Measurements from ENCODE around the gene CBX1. TPM values are rescaled to one million over a fixed set of nuclear protein-coding genes. Genes with fewer than 3 reads are reported as not detected.

Gene CBX1
- total and polyA plus RNA-seq, 7 experiments from 2014 or later, result 16.4 to 56.7 (median 26.1) TPM

- Mint-ChIP-seq H3K36me3 (peaks cover 0 to 14% (median 0%) of the 10 kb centered on the region in 5 donors), H3K27me3 (no peaks in the 10 kb centered on the region), H3K27ac (peak overlapping the region; percentile 30 to 92 (median 74)), H3K9me3 (peaks cover 0 to 8% (median 0%) of the 10 kb centered on the region in 11 donors), H3K4me3 (peak overlapping the region; percentile 30 to 95 (median 62)), H3K4me1 (peaks cover 21 to 68% (median 57%) of the 10 kb centered on the region in 7 donors)
- Histone ChIP-seq H3K9me3 (ENCODE audit: control insufficient read depth in 2 of 3, low read length in 3 of 3) (no peaks in the 10 kb centered on the region), H3K27ac (ENCODE audit: low read depth, low read length) (no peak overlapping the region), H3K4me3 (ENCODE audit: low read length) (no peak overlapping the region), H3K36me3 (ENCODE audit: control insufficient read depth in 2 of 3, insufficient read depth in 3 of 3, low read length in 3 of 3) (peaks cover 0 to 13% (median 0%) of the 10 kb centered on the region in 3 experiments), H3K4me1 (ENCODE audit: control insufficient read depth in 2 of 2, insufficient read depth in 2 of 2, low read length in 2 of 2) (peaks cover 11 to 14% of the 10 kb centered on the region in 2 donors), H3K27me3 (ENCODE audit: control insufficient read depth in 2 of 2, insufficient read depth in 2 of 2, low read length in 2 of 2) (no peaks in the 10 kb centered on the region)
- intact Hi-C loops (cut with micrococcal nuclease), result loop anchor here in 1 of 2 donors (5.0 to 10.0 kb wide), 5 partner anchors 158 to 1259 kb away; partner anchors contain the start of genes ATP5MC1, CALCOCO2, PNPO and ZNF652
- no peak for ATAC-seq
- CTCF ChIA-PET, result interaction anchor here (0.6 kb wide), 1 partner anchor 14 kb away, joined by 3 read pairs; no protein-coding TSS in a partner anchor
- POLR2A ChIA-PET, result interaction anchor here (0.9 to 1.1 kb wide), 2 partner anchors 9 to 56 kb away, joined by 3 to 4 read pairs; no protein-coding TSS in a partner anchor
- DNase-seq, result peak in 6 of 9 donors; percentile 30 to 59 (median 47)
Observed at GRCh38 chr17:48102798-48103715, 1.8 kb upstream of the CBX1 start.

- Mint-ChIP-seq H3K36me3 (peaks cover 0 to 14% (median 0%) of the 10 kb centered on the region in 5 donors), H3K4me1 (peaks cover 17 to 65% (median 58%) of the 10 kb centered on the region in 7 donors), H3K4me3 (peak overlapping the region; percentile 68 to 95 (median 88)), H3K27me3 (no peaks in the 10 kb centered on the region), H3K27ac (peak overlapping the region; percentile 13 to 92 (median 82)), H3K9me3 (peaks cover 0 to 8% (median 0%) of the 10 kb centered on the region in 11 donors)
- Histone ChIP-seq H3K4me3 (ENCODE audit: low read length) (no peak overlapping the region), H3K4me1 (ENCODE audit: control insufficient read depth in 2 of 2, insufficient read depth in 2 of 2, low read length in 2 of 2) (peaks cover 11 to 12% of the 10 kb centered on the region in 2 donors), H3K9me3 (ENCODE audit: control insufficient read depth in 2 of 3, low read length in 3 of 3) (no peaks in the 10 kb centered on the region), H3K27ac (ENCODE audit: low read depth, low read length) (no peak overlapping the region), H3K36me3 (ENCODE audit: control insufficient read depth in 2 of 3, insufficient read depth in 3 of 3, low read length in 3 of 3) (peaks cover 0 to 9% (median 0%) of the 10 kb centered on the region in 3 experiments), H3K27me3 (ENCODE audit: control insufficient read depth in 2 of 2, insufficient read depth in 2 of 2, low read length in 2 of 2) (no peaks in the 10 kb centered on the region)
- DNase-seq (no peak), ATAC-seq (no peak)
- intact Hi-C loops (cut with micrococcal nuclease), result loop anchor here in 1 of 2 donors (5.0 to 10.0 kb wide), 5 partner anchors 157 to 1260 kb away; partner anchors contain the start of genes ATP5MC1, CALCOCO2, PNPO and ZNF652
- CTCF ChIA-PET, result no interaction called here
- POLR2A ChIA-PET, result interaction anchor here (1.1 to 1.5 kb wide), 2 partner anchors 55 to 206 kb away, joined by 4 read pairs; partner anchors contain the start of gene SP2
Observed at GRCh38 chr17:48102043-48102750, 919 bp upstream of the CBX1 start.

GRCh38 chr17:48100591-48101011 is 677 bp downstream of the CBX1 start:
- DNase-seq (no peak), ATAC-seq (no peak)
- ChIA-PET CTCF (interaction anchor here (0.7 to 1.9 kb wide), 3 partner anchors 18 to 75 kb away, joined by 3 to 12 read pairs (median 3); no protein-coding TSS in a partner anchor), POLR2A (interaction anchor here (0.7 to 1.6 kb wide), 5 partner anchors 12 to 205 kb away, joined by 3 to 7 read pairs (median 4); partner anchors contain the start of genes NFE2L1 and SP2)
- H3K4me1 ChIP-seq (ENCODE audit: control insufficient read depth in 2 of 2, insufficient read depth in 2 of 2, low read length in 2 of 2), result peaks cover 6 to 11% of the 10 kb centered on the region in 2 donors
- H3K36me3 Mint-ChIP-seq, result peaks cover 0 to 14% (median 0%) of the 10 kb centered on the region in 5 donors
- H3K27ac Mint-ChIP-seq, result peak overlapping the region in 8 of 9 donors; percentile 49 to 94 (median 81)
- H3K27me3 ChIP-seq (ENCODE audit: control insufficient read depth in 2 of 2, insufficient read depth in 2 of 2, low read length in 2 of 2), result no peaks in the 10 kb centered on the region
- H3K4me1 Mint-ChIP-seq, result peaks cover 17 to 62% (median 56%) of the 10 kb centered on the region in 7 donors
- intact Hi-C loops (cut with micrococcal nuclease), result loop anchor here (1.0 to 10.0 kb wide), 9 partner anchors 52 to 1262 kb away; partner anchors contain the start of genes NFE2L1 (in 2 of the 2), ATP5MC1 (in 1 of the 2), CALCOCO2 (in 1 of the 2) and KPNB1 (in 1 of the 2)
- H3K36me3 ChIP-seq (ENCODE audit: control insufficient read depth in 2 of 3, insufficient read depth in 3 of 3, low read length in 3 of 3), result peaks cover 0 to 6% (median 0%) of the 10 kb centered on the region in 3 experiments
- peak overlapping the region; percentile 78 for H3K4me3 ChIP-seq (ENCODE audit: low read length)
- no peaks in the 10 kb centered on the region for H3K9me3 ChIP-seq (ENCODE audit: control insufficient read depth in 2 of 3, low read length in 3 of 3)
- H3K27me3 Mint-ChIP-seq, result no peaks in the 10 kb centered on the region
- peaks cover 0 to 8% (median 0%) of the 10 kb centered on the region in 11 donors for H3K9me3 Mint-ChIP-seq
- peak overlapping the region; percentile 68 for H3K27ac ChIP-seq (ENCODE audit: low read depth, low read length)
- H3K4me3 Mint-ChIP-seq, result peak overlapping the region; percentile 83 to 95 (median 91)

DNA sequence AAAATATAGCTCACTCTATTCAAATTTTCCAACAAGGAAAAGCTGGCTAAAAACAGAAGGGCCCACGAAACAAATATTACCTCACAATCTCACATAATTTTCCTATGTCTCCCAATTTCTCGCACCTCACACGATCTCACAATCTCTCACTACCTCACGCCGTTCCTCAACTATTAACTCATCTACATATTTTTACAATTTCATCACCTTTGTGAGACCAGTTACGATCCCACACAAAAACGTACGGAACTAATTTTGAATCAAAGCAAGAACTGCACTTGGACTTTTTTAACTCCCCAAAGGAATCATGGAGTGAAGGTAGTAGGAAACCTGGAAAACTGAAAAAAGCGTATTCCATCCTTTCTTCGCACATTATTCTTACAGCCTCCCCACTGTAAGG is 1.1 kb downstream of the CBX1 start:
- peak overlapping the region; percentile 68 for H3K27ac ChIP-seq (ENCODE audit: low read depth, low read length)
- ChIA-PET POLR2A (interaction anchor here (1.2 to 1.6 kb wide), 2 partner anchors 8 to 12 kb away, joined by 4 to 5 read pairs; no protein-coding TSS in a partner anchor), CTCF (interaction anchor here (0.7 to 1.9 kb wide), 3 partner anchors 18 to 75 kb away, joined by 3 to 12 read pairs (median 3); no protein-coding TSS in a partner anchor)
- H3K36me3 ChIP-seq (ENCODE audit: control insufficient read depth in 2 of 3, insufficient read depth in 3 of 3, low read length in 3 of 3), result peaks cover 0 to 6% (median 0%) of the 10 kb centered on the region in 3 experiments
- no peaks in the 10 kb centered on the region for H3K9me3 ChIP-seq (ENCODE audit: control insufficient read depth in 2 of 3, low read length in 3 of 3)
- H3K27ac Mint-ChIP-seq, result peak overlapping the region in 2 of 9 donors; percentile 49 to 92
- peak overlapping the region; percentile 83 to 95 (median 91) for H3K4me3 Mint-ChIP-seq
- no peaks in the 10 kb centered on the region for H3K27me3 Mint-ChIP-seq
- DNase-seq (no peak), ATAC-seq (no peak)
- intact Hi-C loops (cut with micrococcal nuclease), result loop anchor here in 1 of 2 donors (2.0 to 10.0 kb wide), 7 partner anchors 155 to 1262 kb away; partner anchors contain the start of genes ATP5MC1, CALCOCO2, KPNB1 and LRRC46
- peaks cover 0 to 14% (median 0%) of the 10 kb centered on the region in 5 donors for H3K36me3 Mint-ChIP-seq
- H3K4me1 ChIP-seq (ENCODE audit: control insufficient read depth in 2 of 2, insufficient read depth in 2 of 2, low read length in 2 of 2), result peaks cover 6 to 11% of the 10 kb centered on the region in 2 donors
- H3K9me3 Mint-ChIP-seq, result peaks cover 0 to 8% (median 0%) of the 10 kb centered on the region in 11 donors
- H3K27me3 ChIP-seq (ENCODE audit: control insufficient read depth in 2 of 2, insufficient read depth in 2 of 2, low read length in 2 of 2), result no peaks in the 10 kb centered on the region
- peaks cover 17 to 62% (median 58%) of the 10 kb centered on the region in 7 donors for H3K4me1 Mint-ChIP-seq
- H3K4me3 ChIP-seq (ENCODE audit: low read length), result peak overlapping the region; percentile 78

DNA sequence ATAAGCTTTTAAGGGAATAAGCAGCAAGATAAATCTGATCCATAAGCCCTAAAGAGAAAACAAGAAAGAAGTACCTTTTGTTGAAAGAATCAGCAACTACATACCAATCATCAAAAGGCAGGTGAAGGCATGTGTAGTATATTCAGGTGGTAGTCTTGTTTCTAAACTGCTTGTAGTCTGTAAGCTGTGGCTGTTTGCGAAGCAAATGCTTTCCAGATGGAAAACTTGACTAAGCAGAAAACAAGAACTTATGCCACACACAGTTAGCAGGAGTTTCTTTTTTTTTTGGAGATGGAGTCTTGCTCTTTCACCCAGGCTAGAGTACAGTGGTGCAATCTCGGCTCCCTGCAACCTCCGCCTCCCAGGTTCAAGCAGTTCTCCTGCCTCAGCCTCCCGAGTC is 5.7 kb downstream of the CBX1 start:
- H3K4me3 ChIP-seq (ENCODE audit: low read length), result no peak overlapping the region
- H3K27me3 ChIP-seq (ENCODE audit: control insufficient read depth in 2 of 2, insufficient read depth in 2 of 2, low read length in 2 of 2), result no peaks in the 10 kb centered on the region
- H3K4me3 Mint-ChIP-seq, result no peak overlapping the region
- ChIA-PET POLR2A (interaction anchor here (0.9 to 1.2 kb wide), 2 partner anchors 11 to 19 kb away, joined by 3 to 4 read pairs; no protein-coding TSS in a partner anchor), CTCF (interaction anchor here (1.0 to 1.2 kb wide), 2 partner anchors 13 to 28 kb away, joined by 3 read pairs; no protein-coding TSS in a partner anchor)
- intact Hi-C loops (cut with micrococcal nuclease), result no loop called here
- peaks cover 5 to 37% (median 25%) of the 10 kb centered on the region in 7 donors for H3K4me1 Mint-ChIP-seq
- H3K27ac ChIP-seq (ENCODE audit: low read depth, low read length), result no peak overlapping the region
- no peak overlapping the region for H3K27ac Mint-ChIP-seq
- peaks cover 0 to 9% (median 2%) of the 10 kb centered on the region in 5 donors for H3K36me3 Mint-ChIP-seq
- H3K27me3 Mint-ChIP-seq, result no peaks in the 10 kb centered on the region
- H3K9me3 Mint-ChIP-seq, result no peaks in the 10 kb centered on the region
- H3K9me3 ChIP-seq (ENCODE audit: control insufficient read depth in 2 of 3, low read length in 3 of 3), result no peaks in the 10 kb centered on the region
- H3K36me3 ChIP-seq (ENCODE audit: control insufficient read depth in 2 of 3, insufficient read depth in 3 of 3, low read length in 3 of 3), result peaks cover 0 to 6% (median 0%) of the 10 kb centered on the region in 3 experiments
- H3K4me1 ChIP-seq (ENCODE audit: control insufficient read depth in 2 of 2, insufficient read depth in 2 of 2, low read length in 2 of 2), result peaks cover 4 to 7% of the 10 kb centered on the region in 2 donors
- DNase-seq (no peak), ATAC-seq (no peak)

Data from naive thymus-derived CD4-positive, alpha-beta T cell (primary cell).